ENCODE results near the gene CIAO1. TPM values are rescaled to one million over a fixed set of nuclear protein-coding genes. Genes with fewer than 3 reads are reported as not detected.
"Not testable (repeated sequence)": the region's sequence is repeated elsewhere in the genome, so short reads cannot be mapped to it uniquely, and the experiment has no call there.

CIAO1 gene
- total and polyA plus RNA-seq, 12 donors, result 52.5 to 237 (median 134) TPM

DNA sequence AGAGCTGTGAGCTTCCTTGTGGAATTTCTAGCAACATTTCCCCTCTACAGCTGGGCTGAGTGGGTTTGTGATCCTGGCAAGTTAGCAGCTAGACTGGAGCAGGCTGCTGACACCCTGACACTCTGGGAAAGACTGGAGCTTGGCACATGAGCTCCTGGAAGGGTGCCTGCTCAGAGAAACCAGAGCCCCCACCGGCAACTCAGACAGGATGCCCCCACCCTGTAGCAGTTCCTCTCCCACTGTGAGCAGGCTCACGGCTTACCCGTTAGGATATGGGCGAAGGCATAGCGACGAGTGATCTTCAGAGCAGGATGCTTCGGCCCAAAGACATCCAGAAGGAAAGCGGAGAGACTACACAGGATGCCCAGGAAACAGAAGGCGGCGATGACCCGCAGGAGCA, 11.5 kb upstream of the CIAO1 start:
- H3K4me1 ChIP-seq (replicated peaks in 1 of 2), result peaks cover 48 to 87% of the 10 kb centered on the region in 2 donors
- peak in 1 of 2 donors; percentile 23 for TF ChIP-seq POLR2A (IDR thresholded peaks at IDR 0.05)
- TF ChIP-seq, protein P1, sequence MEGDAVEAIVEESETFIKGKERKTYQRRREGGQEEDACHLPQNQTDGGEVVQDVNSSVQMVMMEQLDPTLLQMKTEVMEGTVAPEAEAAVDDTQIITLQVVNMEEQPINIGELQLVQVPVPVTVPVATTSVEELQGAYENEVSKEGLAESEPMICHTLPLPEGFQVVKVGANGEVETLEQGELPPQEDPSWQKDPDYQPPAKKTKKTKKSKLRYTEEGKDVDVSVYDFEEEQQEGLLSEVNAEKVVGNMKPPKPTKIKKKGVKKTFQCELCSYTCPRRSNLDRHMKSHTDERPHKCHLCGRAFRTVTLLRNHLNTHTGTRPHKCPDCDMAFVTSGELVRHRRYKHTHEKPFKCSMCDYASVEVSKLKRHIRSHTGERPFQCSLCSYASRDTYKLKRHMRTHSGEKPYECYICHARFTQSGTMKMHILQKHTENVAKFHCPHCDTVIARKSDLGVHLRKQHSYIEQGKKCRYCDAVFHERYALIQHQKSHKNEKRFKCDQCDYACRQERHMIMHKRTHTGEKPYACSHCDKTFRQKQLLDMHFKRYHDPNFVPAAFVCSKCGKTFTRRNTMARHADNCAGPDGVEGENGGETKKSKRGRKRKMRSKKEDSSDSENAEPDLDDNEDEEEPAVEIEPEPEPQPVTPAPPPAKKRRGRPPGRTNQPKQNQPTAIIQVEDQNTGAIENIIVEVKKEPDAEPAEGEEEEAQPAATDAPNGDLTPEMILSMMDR (IDR thresholded peaks at IDR 0.05), result no peak
- H3K27me3 ChIP-seq, result no peaks in the 10 kb centered on the region
- intact Hi-C loops (cut with DNase I), result loop anchor here (5.0 to 10.0 kb wide), 2 partner anchors 50 to 52 kb away; partner anchors contain the start of gene STARD7 (in 1 of the 2)
- no peak overlapping the region for H3K4me3 ChIP-seq
- H3K27ac ChIP-seq, result peak overlapping the region in 2 of 5 donors; percentile 92 to 95
- peaks cover 0 to 38% of the 10 kb centered on the region in 2 donors for H3K36me3 ChIP-seq (replicated peaks in 1 of 2)
- 72 to 91% (median 79%) methylated on average over 11 of the region's 11 CpGs for WGBS, 4 donors
- no peaks in the 10 kb centered on the region for H3K9me3 ChIP-seq (replicated peaks in 1 of 3)
- peak in 4 of 7 donors; percentile 45 to 69 (median 60) for DNase-seq

DNA sequence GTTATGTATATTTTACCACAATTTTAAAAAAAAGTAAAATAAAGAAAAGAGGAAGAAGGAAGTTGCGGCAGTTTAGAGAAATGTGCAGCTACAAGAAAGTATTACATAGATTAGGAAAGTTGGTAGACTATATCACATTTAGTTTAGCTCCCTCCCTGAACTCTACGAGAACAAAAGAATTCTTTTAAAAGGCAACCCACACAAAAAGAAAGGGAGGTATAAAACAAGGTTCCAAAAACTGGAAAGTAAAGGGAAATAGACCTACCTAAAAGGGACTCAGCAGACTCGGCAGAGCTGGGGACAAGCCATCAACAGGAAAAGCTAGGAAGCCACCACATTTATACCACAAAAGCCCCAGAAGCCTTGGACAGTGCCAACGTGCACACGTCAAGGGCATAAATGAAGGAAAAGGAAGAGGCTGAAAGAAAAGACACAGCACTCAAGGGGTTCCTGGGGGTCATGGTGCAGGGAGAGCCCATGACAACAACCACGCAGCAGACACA, 9.4 kb upstream of the CIAO1 start:
- 46 to 55% (median 52%) methylated on average over 6 of the region's 6 CpGs for WGBS, 4 donors
- DNase-seq, result no peak
- H3K27ac ChIP-seq, result peak overlapping the region; percentile 53 to 95 (median 92)
- H3K4me3 ChIP-seq, result no peak overlapping the region
- H3K36me3 ChIP-seq (replicated peaks in 1 of 2), result peaks cover 0 to 43% of the 10 kb centered on the region in 2 donors
- H3K9me3 ChIP-seq (replicated peaks in 1 of 3), result no peaks in the 10 kb centered on the region
- TF ChIP-seq POLR2A (IDR thresholded peaks at IDR 0.05), result no peak
- TF ChIP-seq, protein P1 (IDR thresholded peaks at IDR 0.05), result no peak
- peaks cover 55 to 91% of the 10 kb centered on the region in 2 donors for H3K4me1 ChIP-seq (replicated peaks in 1 of 2)
- no peaks in the 10 kb centered on the region for H3K27me3 ChIP-seq
- intact Hi-C loops (cut with DNase I), result loop anchor here in 1 of 2 donors (10.0 kb wide), 1 partner anchor 52 kb away; the partner anchor contains the start of gene STARD7

DNA sequence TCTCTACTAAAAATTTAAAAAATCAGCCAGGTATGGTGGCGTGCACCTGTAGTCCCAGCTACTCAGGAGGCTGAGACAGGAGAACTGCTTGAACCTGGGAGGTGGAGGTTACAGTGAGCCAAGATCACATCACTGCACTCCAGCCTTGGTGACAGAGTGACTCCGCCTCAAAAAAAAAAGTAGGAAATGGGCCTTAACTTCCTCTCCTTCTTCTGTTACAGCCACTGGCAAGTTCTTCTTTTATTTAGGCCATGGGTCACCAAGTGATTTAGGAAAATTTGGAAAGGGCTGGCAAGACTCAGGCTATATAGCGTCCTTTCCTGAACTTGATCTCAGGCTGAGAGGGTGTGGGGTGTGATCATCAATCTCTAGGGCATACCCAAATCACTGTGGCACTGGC, 8.3 kb upstream of the CIAO1 start:
- H3K27me3 ChIP-seq; DNase-seq; H3K4me3 ChIP-seq; H3K9me3 ChIP-seq (replicated peaks in 1 of 3): not testable (repeated sequence)
- 48 to 84% (median 76%) methylated on average over 3 of the region's 3 CpGs for WGBS, 4 donors
- peaks cover 47 to 89% of the 10 kb centered on the region in 2 donors for H3K4me1 ChIP-seq (replicated peaks in 1 of 2)
- H3K27ac ChIP-seq, result peak overlapping the region; percentile 45 to 95 (median 92)
- intact Hi-C loops (cut with DNase I), result loop anchor here in 1 of 2 donors (10.0 kb wide), 1 partner anchor 53 kb away; the partner anchor contains the start of gene STARD7
- peaks cover 0 to 45% of the 10 kb centered on the region in 2 donors for H3K36me3 ChIP-seq (replicated peaks in 1 of 2)

DNA sequence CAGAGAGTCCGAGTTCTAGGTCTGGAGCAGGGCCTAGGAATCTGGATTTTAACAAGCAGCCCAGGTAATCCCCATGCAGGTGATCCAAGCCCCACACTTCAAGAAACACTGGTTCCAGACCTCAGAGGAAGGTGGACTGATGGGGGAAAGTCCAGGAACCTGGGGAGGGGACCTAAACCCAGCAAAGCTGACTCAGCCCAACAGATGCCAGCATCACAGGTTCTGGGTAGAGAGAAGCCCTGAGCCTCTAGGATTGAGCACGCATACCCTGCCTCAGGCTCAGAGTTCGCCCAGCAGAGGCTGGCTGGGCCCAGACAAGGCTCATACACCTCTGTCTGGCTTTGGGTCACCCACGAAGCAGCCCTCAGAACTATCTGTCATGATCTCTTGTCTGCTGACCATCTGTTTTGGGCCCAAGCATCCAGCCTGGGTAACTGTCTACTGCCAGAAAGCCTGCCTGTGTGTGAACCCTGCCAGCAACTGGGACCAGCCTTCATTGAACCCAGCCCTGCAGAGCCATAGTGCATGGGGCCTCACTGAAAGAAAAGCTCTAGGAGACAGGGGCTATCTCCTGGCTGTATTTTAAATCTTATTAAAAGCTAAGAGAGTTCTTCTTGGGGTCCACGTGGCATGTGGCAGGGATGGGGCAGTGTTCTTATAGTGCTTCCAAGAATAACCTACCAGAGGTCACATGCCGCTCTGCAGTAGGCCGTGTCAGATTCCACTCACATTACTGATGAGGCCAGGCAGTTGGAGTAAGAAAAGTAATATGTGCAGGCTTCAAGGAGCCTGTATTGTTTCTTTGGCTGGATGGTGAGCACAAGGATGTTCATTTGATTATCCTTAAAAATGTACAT, 7.6 kb upstream of the CIAO1 start:
- no peak overlapping the region for H3K4me3 ChIP-seq
- H3K36me3 ChIP-seq (replicated peaks in 1 of 2), result peaks cover 0 to 41% of the 10 kb centered on the region in 2 donors
- 46 to 64% (median 55%) methylated on average over 3 to 7 of the region's 7 CpGs for WGBS, 4 donors
- TF ChIP-seq, protein P1 (IDR thresholded peaks at IDR 0.05), result no peak
- peak in 1 of 2 donors; percentile 4 for TF ChIP-seq POLR2A (IDR thresholded peaks at IDR 0.05)
- H3K4me1 ChIP-seq (replicated peaks in 1 of 2), result peaks cover 43 to 88% of the 10 kb centered on the region in 2 donors
- no peaks in the 10 kb centered on the region for H3K27me3 ChIP-seq
- H3K27ac ChIP-seq, result peak overlapping the region; percentile 45 to 95 (median 92)
- H3K9me3 ChIP-seq (replicated peaks in 1 of 3), result no peaks in the 10 kb centered on the region
- intact Hi-C loops (cut with DNase I), result loop anchor here in 1 of 2 donors (10.0 kb wide), 1 partner anchor 54 kb away; the partner anchor contains the start of gene STARD7
- peak in 2 of 7 donors; percentile 33 to 60 for DNase-seq

All from adrenal gland (tissue), 12 donors.